G401 (cell line): Measurements from ENCODE around the gene MAMDC2. TPM values are rescaled to one million over a fixed set of nuclear protein-coding genes. Genes with fewer than 3 reads are reported as not detected.

ENCODE experiments used
- DNase-seq: peaks from one replicate; pipeline ENCODE4 v3.0.0-alpha.2; 2015; ENCODE audit warnings: low spot score
- in situ Hi-C: cut with HindIII; loops from 2 replicates; pipeline ENCODE4 v1.10.0; 2016; ENCODE audit warnings: low sequenced_read_pairs, mixed read lengths
- total RNA-seq: library from RNA; depleted of rRNA; stranded (reverse); fragments of >200 nt; shearing (Covaris generic); gene quantifications from 2 replicates; pipeline ENCODE4 v1.2.3, GENCODE V29; 2014

Gene MAMDC2
- total RNA-seq, 1 experiment from 2014 or later, result 0.81 TPM

DNA sequence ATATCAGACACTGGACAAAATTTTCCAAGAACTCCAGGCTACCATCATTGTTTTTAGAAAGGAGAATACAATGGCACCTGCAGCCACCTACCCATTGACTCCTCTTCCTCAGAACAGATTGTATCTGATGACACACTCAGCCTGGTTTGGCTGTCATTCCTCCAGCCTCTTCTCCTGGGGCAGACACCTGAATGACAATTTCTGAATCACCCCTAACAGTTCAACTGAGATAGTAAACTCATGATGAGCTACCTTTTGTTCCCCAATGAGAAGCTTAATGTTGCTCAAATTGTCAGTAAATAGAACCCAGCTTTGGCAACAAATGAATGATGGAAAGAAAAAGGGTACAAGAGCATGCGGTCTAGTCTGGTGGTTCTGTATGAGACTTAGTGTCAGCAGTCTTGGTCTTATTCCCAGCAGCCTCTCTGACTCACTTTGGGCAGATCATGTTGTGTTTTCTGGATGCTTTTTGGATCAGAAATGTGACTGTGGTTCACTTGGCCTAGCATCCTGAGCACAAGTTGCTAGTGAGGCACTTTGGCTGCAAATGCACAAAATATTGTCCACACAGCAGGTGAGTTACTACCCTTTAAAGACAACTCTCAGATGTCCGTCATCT lies 78.3 kb downstream of the MAMDC2 start:
- in situ Hi-C loops, result no loop called here

DNA sequence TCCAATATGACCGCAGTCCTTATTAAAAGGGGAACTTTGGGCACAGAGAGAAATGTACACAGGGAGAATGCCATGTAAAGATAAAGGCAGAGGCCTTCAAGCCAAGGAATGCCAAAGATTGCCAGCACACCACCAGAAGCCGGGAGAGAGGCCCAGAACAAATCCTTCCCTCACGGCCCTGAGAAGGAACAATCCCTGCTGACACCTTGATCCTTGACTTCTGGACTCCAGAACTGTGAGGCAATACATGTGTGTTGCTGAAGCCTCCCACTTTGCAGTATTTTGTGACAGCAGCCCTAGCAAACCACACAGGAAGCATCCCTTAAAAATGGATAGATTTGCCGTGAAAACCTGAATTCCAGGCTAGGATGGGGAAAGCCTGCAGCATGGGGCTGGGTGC lies 80.0 kb downstream of the MAMDC2 start:
- DNase-seq, result no peak
- in situ Hi-C loops, result no loop called here

More for the DNA sequence above, 78.3 kb downstream of the MAMDC2 start:
- DNase-seq, result no peak

DNA sequence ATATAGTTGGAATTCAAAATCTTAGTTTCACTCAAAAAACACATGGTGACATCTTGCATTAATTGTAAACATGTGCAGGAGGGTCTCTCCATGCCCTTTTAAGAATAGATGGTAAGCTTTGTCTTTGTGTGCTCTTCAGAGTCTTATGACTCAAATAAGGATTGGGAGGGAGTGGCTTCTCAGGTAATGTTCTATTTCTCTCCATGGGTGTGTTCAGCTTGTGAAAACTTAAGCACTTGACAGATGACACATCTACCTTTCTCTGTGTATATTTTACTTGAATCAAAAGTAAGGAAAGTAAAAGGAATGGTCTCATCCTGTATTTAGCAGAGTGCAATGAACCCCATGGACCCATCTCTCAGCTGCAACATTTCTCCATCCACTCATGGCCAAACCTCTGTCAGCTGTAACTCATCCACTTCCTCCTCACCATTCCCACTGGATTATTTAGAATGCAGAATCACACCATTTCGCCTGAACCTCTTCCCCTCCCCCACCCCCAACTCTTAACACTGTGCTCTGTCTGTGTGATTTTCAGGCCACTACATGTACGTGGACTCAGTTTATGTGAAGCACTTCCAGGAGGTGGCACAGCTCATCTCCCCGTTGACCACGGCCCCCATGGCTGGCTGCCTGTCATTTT lies 82.1 kb downstream of the MAMDC2 start:
- in situ Hi-C loops, result no loop called here
- DNase-seq, result no peak

DNA sequence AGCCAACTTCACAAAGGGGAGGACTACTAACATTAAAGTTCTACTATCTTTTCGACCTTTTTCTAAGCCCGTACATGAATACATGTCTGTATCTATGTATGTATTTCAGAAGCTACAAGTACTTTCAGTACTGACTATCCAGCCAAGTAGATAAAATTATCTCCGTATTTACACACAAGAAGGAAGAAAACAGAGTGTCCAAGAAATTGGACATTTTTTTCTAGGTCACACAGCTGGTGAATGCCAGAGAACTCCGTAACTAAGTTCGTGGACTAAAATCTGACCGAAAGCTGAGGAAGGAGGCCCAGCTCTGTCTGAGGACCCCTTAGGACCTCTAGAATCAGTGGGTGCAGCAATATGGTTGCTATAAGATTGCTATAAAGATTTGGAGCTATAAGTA lies 83.4 kb downstream of the MAMDC2 start:
- in situ Hi-C loops, result no loop called here
- DNase-seq, result no peak

DNA sequence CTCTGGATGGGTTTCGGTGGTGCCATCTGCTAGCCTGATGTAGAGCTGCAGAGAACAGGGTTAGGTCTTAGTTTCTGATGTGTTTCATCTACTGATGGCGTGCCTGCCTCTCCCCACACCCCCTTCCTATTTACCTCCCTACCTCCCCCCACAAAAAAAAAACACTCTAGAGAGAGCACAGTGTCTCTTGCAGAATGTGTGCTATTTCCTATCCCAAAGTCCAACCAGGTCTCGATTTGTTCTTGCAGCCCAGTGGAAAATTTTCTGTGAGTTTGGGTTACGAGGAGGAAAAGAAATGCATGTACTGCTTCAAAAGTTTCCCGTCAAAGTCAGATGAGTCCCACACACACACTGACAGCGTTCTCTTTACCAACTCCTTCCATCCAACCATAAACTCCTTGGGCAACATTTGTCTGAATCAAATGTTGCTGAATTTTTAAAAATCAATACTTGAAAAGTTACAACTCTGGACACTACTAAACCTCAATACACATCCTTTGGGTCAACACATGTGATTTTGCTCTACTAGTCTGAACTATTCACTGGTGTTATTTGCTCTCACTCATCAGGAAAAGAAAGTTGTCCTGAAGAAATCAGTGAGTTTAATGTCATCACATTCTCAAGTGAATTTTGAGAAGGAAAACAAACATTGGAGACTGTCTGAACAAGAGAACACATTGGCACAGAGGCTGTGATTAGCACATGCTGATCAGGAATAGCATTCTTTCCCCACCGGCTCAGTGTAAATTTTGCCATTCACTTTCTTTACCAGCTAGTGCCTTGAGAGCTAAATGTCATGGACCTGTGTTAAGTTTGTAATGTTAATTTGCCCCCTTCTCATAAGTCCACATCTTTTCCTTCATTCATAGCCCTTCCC lies 84.1 kb downstream of the MAMDC2 start:
- in situ Hi-C loops, result no loop called here
- DNase-seq, result no peak

DNA sequence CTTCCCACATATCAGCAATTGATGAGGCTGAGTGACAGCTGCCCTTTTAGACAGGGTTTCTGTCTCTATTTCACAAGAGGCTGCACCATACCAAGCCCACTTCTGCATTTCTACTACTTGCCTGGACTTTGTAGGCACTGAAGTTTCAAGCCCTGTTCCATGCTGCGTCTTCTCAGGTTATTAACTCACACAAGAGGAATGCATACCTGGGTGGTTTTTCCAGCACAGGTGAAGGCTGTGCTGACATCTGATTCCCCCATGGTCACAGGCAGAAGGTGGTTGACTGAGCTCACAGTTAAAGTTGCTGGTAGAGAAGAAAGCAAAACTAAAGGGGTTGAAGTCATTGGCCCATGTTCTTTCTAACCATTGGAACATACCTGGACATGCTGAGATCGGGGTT lies 86.6 kb downstream of the MAMDC2 start:
- in situ Hi-C loops, result no loop called here
- DNase-seq, result no peak

DNA sequence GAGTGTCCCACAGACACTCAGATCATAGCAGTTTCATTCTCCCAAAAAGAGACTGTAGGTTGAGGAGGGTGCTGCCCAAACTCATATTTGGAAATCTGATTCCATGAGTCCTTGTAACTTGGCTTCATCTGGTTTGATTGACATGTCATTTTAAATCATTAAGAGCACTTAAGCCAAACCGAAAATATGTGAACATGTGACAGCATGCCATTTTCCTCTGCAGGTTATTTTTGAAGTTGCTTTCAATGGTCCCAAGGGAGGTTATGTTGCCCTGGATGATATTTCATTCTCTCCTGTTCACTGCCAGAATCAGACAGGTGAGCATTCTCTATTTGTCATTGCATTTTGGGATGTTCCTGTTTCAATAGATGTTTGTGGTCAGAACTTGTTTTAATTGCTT lies 87.6 kb downstream of the MAMDC2 start:
- in situ Hi-C loops, result no loop called here
- DNase-seq, result no peak

DNA sequence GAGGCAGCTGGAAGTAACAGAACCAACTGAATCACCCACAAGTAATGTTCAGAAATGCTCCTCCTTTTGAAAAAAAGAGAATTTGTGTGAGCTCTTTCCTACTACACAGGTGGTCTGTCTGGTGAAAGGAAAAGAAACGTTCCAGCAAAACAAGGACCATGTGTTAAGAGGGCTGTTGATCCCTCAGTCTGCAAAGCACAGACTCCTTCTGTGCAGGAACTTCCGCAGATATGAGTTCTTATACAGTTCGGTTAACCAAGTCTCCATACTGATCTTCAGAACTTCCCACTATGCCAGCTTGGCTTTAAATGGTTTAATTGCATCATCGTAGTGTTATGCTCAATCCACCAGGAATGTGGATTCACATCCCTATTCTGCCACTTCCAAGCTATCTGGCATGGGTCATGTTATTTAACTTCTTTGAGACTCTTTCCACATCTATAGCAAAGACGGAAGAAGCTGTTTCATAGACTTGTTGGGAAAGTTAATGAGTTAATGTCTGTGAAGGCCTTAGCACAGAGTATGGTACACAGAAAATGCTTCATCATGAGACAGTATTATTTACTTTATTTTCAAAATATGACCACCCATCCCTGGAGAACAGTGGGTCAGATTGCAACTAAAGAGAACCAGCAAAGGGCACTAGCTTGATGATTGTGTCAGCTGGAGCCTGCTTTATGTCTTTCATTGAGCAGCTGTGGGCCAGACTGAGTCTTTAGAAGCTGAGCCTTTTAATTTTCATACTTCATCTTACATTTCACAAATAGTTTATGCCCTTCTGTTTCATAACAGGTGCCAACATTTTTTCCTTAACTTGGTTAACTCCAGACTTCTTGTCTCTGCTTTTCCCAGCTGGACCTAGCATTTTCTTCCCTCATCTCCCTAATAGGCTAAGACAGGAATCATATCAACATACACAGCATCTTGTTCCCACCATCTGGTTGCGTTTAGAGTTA lies 89.9 kb downstream of the MAMDC2 start:
- in situ Hi-C loops, result no loop called here

DNA sequence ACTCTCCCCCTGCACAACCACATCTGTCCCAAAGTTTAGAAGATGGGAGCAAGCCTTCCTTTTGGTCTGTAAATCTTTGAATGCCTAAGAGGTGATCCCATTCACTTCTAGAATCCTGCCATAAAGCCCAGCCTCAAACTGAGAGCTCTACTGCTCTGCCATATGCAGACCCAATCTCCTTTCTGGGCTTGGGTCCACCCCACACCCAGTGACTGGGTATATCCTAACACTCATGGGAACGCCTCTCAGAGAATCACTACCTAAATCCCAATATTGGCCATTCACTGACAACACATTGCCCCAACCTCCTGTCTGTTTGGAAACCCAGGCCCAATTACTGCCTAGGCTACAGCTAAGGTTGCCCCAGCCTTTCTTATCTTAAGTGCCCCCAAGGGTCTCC lies 90.7 kb downstream of the MAMDC2 start:
- no peak for DNase-seq
- in situ Hi-C loops, result no loop called here

More for the DNA sequence above, 89.9 kb downstream of the MAMDC2 start:
- DNase-seq, result no peak

DNA sequence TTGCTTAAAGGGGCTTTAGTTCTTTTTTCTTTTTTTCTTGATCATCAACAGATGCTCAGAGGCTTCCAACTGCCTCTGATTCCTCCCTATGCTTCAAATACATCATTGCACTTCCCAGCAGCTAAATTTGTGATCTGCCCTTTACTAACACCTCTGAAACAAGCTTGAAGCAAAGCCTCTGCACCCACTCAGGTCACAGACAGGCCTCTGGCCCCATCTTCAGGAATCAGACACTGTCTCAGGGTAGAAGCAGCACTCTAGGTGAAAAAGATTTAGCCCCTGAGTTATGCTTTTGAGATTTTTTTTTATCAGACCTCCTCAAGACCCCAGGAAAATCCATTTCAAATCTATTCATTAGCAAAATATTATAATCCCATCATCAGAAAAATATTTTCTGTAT lies 91.5 kb downstream of the MAMDC2 start:
- in situ Hi-C loops, result no loop called here
- no peak for DNase-seq

DNA sequence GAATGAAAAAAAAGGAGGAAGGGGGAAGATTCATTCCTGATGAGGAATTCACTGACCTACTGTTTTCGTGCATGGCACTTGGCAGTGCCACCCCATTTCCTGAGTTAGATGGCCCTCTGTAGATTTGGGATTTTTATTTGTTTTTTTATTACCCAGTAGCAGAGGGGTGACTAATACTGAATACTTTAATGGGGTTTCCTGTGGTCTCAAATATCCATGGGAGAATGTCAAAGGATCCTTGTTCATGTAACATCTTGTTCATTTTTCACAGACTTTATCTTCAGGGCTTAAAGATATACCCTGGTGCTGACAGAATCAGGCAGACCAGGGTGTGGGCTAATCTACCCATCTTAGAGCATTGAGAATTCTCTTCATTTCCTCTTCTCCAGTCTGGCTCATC lies 93.0 kb downstream of the MAMDC2 start:
- no peak for DNase-seq
- in situ Hi-C loops, result no loop called here

DNA sequence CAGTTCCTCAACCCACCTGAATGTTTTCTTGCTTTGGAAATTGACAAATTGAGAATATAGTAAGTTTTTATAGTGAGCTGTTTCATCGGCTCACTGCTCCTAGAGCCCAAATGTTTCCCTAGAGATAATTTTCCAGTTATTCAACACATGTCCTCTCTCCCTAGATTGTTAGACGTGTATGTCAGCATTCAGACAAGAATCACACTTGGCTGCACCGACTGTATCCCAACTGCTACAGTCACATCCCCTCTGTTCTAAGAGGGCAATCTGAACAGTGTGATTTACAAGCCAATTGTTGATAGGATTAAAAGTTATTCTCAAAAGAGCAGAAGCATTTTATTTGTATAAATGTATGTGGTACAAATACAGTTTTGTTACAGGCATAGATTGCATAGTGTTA lies 93.9 kb downstream of the MAMDC2 start:
- in situ Hi-C loops, result no loop called here
- no peak for DNase-seq

DNA sequence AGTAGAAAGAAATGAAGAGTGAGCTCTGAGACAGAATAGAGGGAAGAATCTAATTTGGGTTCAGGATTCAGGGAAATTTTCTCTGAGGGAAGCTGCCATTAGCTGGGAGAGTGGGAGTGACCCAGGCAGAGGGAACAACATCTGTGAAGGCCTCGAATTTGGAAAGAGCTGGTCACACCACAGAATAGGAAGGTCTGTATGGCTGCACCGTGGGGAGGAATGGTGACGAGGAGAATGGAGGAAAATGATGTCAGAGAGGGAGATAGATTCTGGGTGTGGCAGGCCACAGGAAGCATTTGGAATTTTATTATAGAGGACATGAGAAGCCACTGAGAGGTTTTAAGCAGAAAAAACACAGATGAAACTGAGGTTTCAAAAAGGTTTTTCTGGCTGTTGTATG lies 98.5 kb downstream of the MAMDC2 start:
- DNase-seq, result no peak
- in situ Hi-C loops, result no loop called here

DNA sequence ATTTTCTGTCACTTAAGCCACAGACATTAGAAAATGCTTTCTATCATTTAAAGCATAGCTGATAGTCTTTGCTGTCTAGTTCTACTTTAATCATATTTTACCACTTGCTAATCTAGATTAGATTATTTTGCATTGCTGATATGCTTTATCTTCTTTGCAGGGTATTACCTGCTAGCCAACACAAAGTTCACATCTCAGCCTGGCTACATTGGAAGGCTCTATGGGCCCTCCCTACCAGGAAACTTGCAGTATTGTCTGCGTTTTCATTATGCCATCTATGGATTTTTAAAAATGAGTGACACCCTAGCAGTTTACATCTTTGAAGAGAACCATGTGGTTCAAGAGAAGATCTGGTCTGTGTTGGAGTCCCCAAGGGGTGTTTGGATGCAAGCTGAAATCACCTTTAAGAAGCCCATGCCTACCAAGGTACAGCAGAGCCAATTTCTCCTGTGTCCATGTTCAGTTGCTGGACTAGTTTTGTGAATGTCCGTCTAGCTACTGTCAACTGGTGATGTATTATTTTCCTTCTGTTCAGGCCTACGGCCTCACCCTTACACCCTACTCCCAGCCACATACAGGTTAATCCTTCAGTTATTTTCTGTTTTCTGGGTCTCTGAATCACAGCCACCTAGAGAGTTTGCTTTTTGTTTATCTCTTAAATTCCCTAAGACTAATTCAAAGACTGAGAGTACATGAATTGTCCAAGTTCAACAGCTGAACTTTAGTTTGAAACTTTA lies 99.9 kb downstream of the MAMDC2 start:
- no peak for DNase-seq
- in situ Hi-C loops, result no loop called here

DNA sequence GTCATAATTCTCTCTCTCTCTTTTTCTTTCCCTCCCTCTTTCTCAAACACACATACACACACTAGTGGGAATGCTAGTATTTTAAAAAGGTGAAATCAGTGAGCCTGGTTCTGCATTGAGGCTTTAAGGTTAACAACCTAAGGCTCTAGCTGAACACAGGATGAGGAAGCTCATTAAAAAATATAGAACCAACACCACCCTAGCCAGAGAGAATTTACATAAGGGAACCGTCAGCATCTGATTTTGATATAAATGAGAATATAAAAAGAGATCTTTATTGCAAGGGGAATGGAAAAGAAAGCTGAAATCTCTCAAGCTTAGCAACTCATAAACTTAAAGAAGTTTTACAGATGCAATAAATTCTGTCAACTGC lies 100.5 kb downstream of the MAMDC2 start:
- DNase-seq, result no peak
- in situ Hi-C loops, result no loop called here

DNA sequence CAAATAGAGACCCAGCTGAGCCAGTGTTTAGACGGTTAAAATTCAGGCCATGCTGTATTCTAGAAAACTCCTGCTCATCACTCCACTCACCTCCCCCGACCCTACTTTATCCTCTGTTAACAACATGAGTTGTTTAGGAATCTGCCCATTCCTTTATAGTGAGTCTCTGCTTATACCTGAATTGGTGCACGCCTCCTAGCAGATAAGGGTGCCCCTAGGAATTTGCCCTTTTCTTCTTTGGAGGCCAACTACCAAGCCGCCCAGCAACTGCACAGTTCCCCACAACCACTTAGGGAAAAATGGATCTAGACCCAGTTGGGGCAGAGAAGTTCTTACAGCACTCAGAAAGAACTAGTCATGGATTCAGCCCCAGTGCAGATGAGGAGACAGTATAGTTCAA lies 102.3 kb downstream of the MAMDC2 start:
- in situ Hi-C loops, result no loop called here
- DNase-seq, result no peak

DNA sequence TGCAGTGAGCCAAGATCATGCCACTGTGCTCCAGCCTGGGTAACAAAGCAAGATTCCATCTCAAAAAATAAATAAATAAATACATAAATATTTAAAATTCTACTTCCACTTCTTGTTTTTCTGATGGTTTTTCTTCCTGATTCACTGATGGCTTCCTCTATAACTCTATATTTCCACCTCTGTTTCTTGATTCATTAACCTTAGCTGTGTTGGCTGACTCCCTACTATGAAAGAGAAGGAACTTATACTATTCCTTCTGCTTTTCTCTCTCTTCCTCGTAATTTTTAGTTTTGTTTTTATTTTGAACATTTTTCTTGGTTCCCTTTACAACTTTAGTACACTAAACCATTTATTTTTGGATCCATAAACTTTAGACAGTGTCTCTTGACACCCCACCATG lies 103.5 kb downstream of the MAMDC2 start:
- in situ Hi-C loops, result no loop called here

DNA sequence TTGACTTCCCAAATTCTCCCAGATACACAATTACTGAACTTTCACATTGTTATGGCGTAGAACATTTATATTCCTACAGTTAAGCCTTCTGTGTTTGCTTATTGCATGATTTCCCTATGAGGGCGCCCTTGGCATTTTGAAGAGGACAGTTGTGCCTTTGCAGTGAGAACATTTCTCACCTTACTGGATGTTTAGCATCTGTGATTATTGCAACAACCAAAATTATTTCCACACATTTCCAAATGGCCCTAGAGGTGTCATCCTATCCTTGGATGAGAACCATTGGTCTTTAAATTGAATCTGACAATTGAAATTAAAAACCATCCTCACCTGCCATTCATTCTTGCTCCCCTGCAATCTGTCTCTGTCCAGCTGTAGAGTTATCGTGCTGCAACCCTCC lies 104.0 kb downstream of the MAMDC2 start:
- DNase-seq, result no peak
- in situ Hi-C loops, result no loop called here

More for the DNA sequence above, 103.5 kb downstream of the MAMDC2 start:
- DNase-seq, result no peak

DNA sequence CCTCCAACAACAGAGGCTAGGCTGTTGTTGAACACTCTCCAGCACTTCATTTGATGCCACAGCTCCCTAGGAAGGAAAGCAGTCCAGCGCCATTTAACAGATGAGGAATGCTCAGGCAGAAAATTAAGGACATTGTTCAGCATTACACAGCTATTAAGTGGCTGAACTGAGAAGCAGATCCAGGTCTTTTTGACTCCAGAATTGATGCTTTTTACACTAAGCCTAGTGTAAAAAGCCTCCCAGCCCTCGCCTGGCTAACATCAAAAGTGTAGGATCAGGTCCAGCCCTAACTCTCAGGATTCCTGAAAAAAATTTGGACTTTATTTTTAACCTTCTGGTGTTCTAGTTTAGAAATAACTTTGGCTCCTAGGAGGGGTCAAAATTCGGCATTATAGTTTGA lies 108.7 kb downstream of the MAMDC2 start:
- peak; percentile 30 for DNase-seq

More for the DNA sequence above, 108.7 kb downstream of the MAMDC2 start:
- in situ Hi-C loops, result no loop called here
